Keratinocyte (primary cell): Measurements from ENCODE around the gene CDKN2AIP.

Experiments
- CTCF ChIP-seq, 3 experiments: IDR thresholded peaks in 1 of 3; conservative IDR thresholded peaks in 1 of 3; optimal IDR thresholded peaks in 1 of 3; 2 replicates in 2 of 3; 3 replicates in 1 of 3; pipeline versions ENCODE3 to v1.5.1; 2011; ENCODE audit warnings: low read length in 3 of 3, mild to moderate bottlenecking in 3 of 3, moderate library complexity in 2 of 3, control low read depth in 1 of 3, inconsistent platforms in 1 of 3; ENCODE audit not compliant: insufficient read depth in 2 of 3; ENCODE audit errors: extremely low read depth in 1 of 3
- EZH2 ChIP-seq: IDR thresholded peaks from one replicate; pipeline ENCODE4 v1.6.1; 2012; ENCODE audit warnings: inconsistent platforms, mild to moderate bottlenecking, low read length, moderate library complexity

GRCh38 chr4:183398298-183399125 lies 45.9 kb upstream of the CDKN2AIP start:
- TF ChIP-seq CTCF (optimal IDR thresholded peaks at IDR 0.05 in 1 of 3, IDR thresholded peaks at IDR 0.05 in 1 of 3, conservative IDR thresholded peaks at IDR 0.05 in 1 of 3; ENCODE audit: extremely low read depth in 1 of 3, insufficient read depth in 2 of 3, low read length in 3 of 3) (peak; percentile 53 to 94 (median 81)), EZH2 (no peak)
